ENCODE data around the gene EPDR1. TPM values are rescaled to one million over a fixed set of nuclear protein-coding genes. Genes with fewer than 3 reads are reported as not detected.

The EPDR1 gene
- 10 to 100 TPM; 17.4 to 21.6 (median 18.3) TPM for polyA plus RNA-seq (ENCODE audit: insufficient read length in 3 of 3)
- long read RNA-seq, donor 1, transcript EPDR1-201 (3 exons, 2,599 nt): major isoform, 6 of 8 reads
- long read RNA-seq, donor 1, partial matches to known transcripts: 0 of 8 reads
- long read RNA-seq, donor 1, other reads (novel, unspliced or antisense): 0 of 8 reads
- long read RNA-seq, donor 2, partial matches to known transcripts: 0 of 1 reads
- long read RNA-seq, donor 2, other reads (novel, unspliced or antisense): 0 of 1 reads
- long read RNA-seq, donor 3, transcript EPDR1-201 (3 exons, 2,599 nt): major isoform, 14 of 18 reads
- long read RNA-seq, donor 3, partial matches to known transcripts: 0 of 18 reads
- long read RNA-seq, donor 3, other reads (novel, unspliced or antisense): 0 of 18 reads
- long read RNA-seq, donor 4, transcript EPDR1-201 (3 exons, 2,599 nt): major isoform, 9 of 10 reads
- long read RNA-seq, donor 4, partial matches to known transcripts: 0 of 10 reads
- long read RNA-seq, donor 4, other reads (novel, unspliced or antisense): 0 of 10 reads
- long read RNA-seq, donor 5: 0 reads
- long read RNA-seq, donor 6, partial matches to known transcripts: 20 of 22 reads
- long read RNA-seq, donor 6, other reads (novel, unspliced or antisense): 0 of 22 reads
- long read RNA-seq, donor 7, transcript EPDR1-201 (3 exons, 2,599 nt): major isoform, 5 of 6 reads
- long read RNA-seq, donor 7, partial matches to known transcripts: 0 of 6 reads
- long read RNA-seq, donor 7, other reads (novel, unspliced or antisense): 0 of 6 reads
- long read RNA-seq, donor 8: 0 reads
- long read RNA-seq, donor 9, transcript EPDR1-201 (3 exons, 2,599 nt): major isoform, 5 of 8 reads
- long read RNA-seq, donor 9, partial matches to known transcripts: 0 of 8 reads
- long read RNA-seq, donor 9, other reads (novel, unspliced or antisense): 0 of 8 reads
- long read RNA-seq, donor 10, transcript EPDR1-201 (3 exons, 2,599 nt): major isoform, 9 of 10 reads
- long read RNA-seq, donor 10, partial matches to known transcripts: 0 of 10 reads
- long read RNA-seq, donor 10, other reads (novel, unspliced or antisense): 0 of 10 reads
- long read RNA-seq, donor 11, transcript EPDR1-201 (3 exons, 2,599 nt): major isoform, 5 of 5 reads
- long read RNA-seq, donor 11, partial matches to known transcripts: 0 of 5 reads
- long read RNA-seq, donor 11, other reads (novel, unspliced or antisense): 0 of 5 reads
- long read RNA-seq, donor 12, partial matches to known transcripts: 0 of 2 reads
- long read RNA-seq, donor 12, other reads (novel, unspliced or antisense): 0 of 2 reads
- long read RNA-seq, donor 13: 0 reads
- long read RNA-seq, donor 14, partial matches to known transcripts: 0 of 4 reads
- long read RNA-seq, donor 14, other reads (novel, unspliced or antisense): 0 of 4 reads
- long read RNA-seq, donor 15, partial matches to known transcripts: 0 of 2 reads
- long read RNA-seq, donor 15, other reads (novel, unspliced or antisense): 0 of 2 reads
- long read RNA-seq, donor 16, transcript EPDR1-202 (2 exons, 638 nt): minor isoform, 5 of 14 reads
- long read RNA-seq, donor 16, transcript EPDR1-201 (3 exons, 2,599 nt): major isoform, 9 of 14 reads
- long read RNA-seq, donor 16, partial matches to known transcripts: 0 of 14 reads
- long read RNA-seq, donor 16, other reads (novel, unspliced or antisense): 0 of 14 reads

DNA sequence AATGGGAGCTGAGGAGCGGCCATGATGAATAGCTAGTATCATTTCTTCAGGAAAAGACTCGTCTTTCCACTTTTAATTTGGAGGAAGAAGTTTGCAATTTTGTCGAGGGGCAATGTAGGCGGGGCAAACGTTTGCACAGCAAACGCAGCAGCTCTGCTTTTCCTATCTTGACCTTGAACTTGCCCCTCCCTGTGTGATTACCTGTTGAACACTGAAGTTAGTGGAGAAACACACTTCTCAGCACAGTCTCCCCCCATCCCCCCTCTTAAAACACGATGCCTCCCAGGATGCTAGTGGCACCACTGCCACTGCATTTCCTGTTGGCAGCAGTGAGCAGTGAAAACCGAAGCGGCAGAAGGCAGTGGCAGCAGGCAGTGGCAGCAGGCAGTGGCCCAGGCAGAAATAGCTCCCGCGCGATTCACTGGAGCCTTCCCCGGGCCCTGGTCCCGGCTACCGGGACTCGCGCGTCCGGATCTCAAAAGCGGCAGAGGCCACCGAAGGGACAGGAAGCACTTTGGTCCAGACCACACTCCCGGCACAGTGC is at the start of gene EPDR1:
Gene EPDR1 (plus strand): TSS at position 336 of the 544 bp plus-strand sequence. CDS start 300 bp downstream, outside the sequence.
- DNase-seq (ENCODE audit: extremely low read depth in 1 of 11, low read depth in 9 of 11, low spot score in 4 of 11): peak in 5 of 11 donors; percentile 46 to 66 (median 59)

DNA sequence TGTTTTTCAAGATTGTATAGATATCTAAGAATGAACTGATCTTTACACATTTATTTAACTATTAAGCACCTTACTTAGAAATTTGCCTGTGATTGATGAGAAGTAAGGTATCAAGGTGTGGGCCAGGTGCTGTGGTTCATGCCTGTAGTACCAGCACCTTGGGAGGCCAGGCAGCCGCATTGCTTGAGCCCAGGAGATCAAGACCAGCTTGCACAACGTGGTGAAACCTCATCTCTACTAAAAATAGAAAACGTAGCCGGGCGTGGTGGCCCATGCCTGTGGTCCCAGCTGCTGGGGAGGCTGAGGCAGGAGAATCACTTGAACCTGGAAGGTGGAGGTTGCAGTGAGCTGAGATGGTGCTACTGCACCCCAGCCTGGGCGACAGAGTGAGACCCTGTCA is 38.4 kb upstream of the EPDR1 start:
- no peak for DNase-seq (ENCODE audit: extremely low read depth in 1 of 11, low read depth in 9 of 11, low spot score in 4 of 11)

GRCh38 chr7:37893359-37893758 is 27.1 kb upstream of the EPDR1 start:
- no peak for DNase-seq (ENCODE audit: extremely low read depth in 1 of 11, low read depth in 9 of 11, low spot score in 4 of 11)

- DNase-seq (ENCODE audit: extremely low read depth in 1 of 11, low read depth in 9 of 11, low spot score in 4 of 11): no peak
Measured at GRCh38 chr7:37894671-37895070, 25.8 kb upstream of the EPDR1 start.

GRCh38 chr7:37899712-37900247 is 20.7 kb upstream of the EPDR1 start:
- peak in 1 of 11 donors; percentile 54 for DNase-seq (ENCODE audit: extremely low read depth in 1 of 11, low read depth in 9 of 11, low spot score in 4 of 11)

DNA sequence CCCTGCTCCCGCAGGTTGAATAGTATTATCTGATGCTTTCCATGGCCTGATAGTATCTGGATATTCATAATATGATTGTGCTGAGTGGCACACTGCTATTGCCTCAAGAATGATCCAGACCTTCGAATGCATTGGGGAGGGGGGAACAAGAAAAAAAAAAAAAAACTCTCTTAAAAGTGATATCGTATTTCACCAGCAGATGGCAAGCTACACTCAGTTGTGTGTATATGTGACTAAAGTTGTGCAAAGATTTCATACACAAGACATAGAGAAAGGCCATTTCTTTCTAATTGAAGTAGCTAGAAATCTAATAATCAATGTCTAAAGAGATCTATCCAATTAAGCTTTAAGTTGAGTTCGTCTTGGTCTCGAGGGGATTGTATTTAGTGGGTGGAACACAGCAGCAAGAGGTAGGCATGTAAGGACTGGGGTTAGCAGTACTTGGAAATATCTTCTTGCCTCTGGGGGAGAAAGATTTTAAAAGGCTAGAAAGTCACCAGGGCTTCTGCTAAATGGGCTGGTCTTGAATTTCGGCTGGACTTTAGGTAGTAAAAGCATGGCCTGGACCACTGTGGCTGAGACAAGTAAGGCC is 19.1 kb upstream of the EPDR1 start:
- DNase-seq (ENCODE audit: extremely low read depth in 1 of 11, low read depth in 9 of 11, low spot score in 4 of 11): peak in 1 of 11 donors; percentile 28

DNA sequence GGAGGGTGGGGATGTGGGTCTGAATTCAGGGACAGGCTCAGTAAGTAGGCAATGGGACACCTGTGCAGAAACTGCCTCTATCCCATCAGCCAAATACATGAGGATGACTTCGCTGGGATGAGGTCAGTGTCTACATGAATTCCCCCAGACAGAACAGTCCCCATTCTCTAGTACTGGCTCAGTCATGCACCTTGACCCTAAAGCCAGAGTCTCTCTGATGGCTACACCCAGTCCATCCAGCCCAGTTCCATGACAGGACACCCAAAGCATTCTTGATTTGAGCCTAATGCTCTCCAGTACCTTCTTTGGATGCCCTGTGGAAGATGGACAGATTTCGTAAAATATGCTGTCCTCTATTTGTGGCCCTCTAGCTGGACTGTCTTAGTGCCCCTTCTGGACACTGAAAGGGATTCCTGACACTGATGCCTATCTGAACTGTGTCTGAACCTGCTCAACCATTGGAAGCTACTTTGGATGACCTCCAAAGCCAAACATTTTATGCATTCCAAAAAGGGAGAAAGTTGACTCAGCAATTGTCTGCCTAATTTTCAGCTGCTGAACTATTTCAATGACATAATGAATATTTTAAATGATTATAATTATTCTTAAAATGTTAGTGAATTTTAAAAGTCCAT is 18.4 kb upstream of the EPDR1 start:
- DNase-seq (ENCODE audit: extremely low read depth in 1 of 11, low read depth in 9 of 11, low spot score in 4 of 11): no peak

GRCh38 chr7:37908221-37908788 is 12.1 kb upstream of the EPDR1 start:
- no peak for DNase-seq (ENCODE audit: extremely low read depth in 1 of 11, low read depth in 9 of 11, low spot score in 4 of 11)

GRCh38 chr7:37912756-37913155 is 7.7 kb upstream of the EPDR1 start:
- DNase-seq (ENCODE audit: extremely low read depth in 1 of 11, low read depth in 9 of 11, low spot score in 4 of 11): no peak

- DNase-seq (ENCODE audit: extremely low read depth in 1 of 11, low read depth in 9 of 11, low spot score in 4 of 11): no peak
Measured at GRCh38 chr7:37915438-37915837, 5.0 kb upstream of the EPDR1 start.

DNA sequence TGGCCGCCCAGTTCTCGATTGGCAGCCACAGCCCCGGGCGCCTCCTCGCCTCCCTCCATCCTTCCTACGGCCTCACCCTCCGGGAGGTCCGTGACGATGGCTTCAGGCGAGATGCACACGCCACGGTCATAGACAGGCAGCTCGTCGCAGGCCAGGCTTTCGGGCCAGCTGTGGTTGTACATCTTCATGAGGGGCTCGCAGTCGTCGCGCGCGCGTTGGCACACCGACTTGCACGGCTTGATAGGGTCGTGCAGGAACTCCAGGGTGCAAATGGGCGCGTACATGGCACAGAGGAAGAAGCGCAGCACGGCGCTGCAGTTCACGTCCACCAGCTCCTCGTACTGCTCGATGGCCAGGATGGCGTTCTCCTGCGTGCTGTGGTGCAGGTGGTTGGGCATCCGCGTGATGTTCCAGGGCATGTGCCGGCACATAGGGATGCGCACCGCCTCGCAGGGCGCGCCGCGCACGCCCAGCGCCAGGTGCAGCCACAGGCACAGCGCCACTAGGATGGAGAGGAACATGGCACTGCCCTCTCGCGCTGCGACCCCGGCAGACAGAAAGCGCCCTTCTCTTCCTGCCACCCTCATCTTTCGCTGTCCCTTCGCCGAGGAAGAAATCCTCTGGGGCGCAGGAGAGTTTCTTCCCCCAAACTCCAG is 4.3 kb upstream of the EPDR1 start:
- DNase-seq (ENCODE audit: extremely low read depth in 1 of 11, low read depth in 9 of 11, low spot score in 4 of 11): no peak

GRCh38 chr7:37916673-37917660 is 3.5 kb upstream of the EPDR1 start, which contains the start of gene SFRP4:
SFRP4 (minus strand) TSS chr7:37916817; CDS start chr7:37916537, 280 bp downstream.
- DNase-seq (ENCODE audit: extremely low read depth in 1 of 11, low read depth in 9 of 11, low spot score in 4 of 11): peak in 5 of 11 donors; percentile 49 to 77 (median 63)

- DNase-seq (ENCODE audit: extremely low read depth in 1 of 11, low read depth in 9 of 11, low spot score in 4 of 11): no peak
Measured at GRCh38 chr7:37918526-37918925, 1.9 kb upstream of the EPDR1 start.

- peak in 2 of 11 donors; percentile 32 to 41 for DNase-seq (ENCODE audit: extremely low read depth in 1 of 11, low read depth in 9 of 11, low spot score in 4 of 11)
Measured at GRCh38 chr7:37920849-37921805, 687 bp downstream of the EPDR1 start.
